ENCODE measurements around the gene TP53I13. TPM values are rescaled to one million over a fixed set of nuclear protein-coding genes. Genes with fewer than 3 reads are reported as not detected.

The TP53I13 gene
- total RNA-seq, 1 experiment from 2014 or later, result 28.1 TPM

GRCh38 chr17:29524692-29525091 lies 43.8 kb upstream of the TP53I13 start:
- Histone ChIP-seq H2AK5ac (ENCODE audit: insufficient read length, low read length) (no peak overlapping the region), H3T11ph (ENCODE audit: low read length) (no peak overlapping the region), H2BK120ac (ENCODE audit: low read depth, low read length, poor library complexity, severe bottlenecking) (no peak overlapping the region), H4K20me1 (ENCODE audit: control insufficient read depth, insufficient read depth, insufficient read length) (no peaks in the 10 kb centered on the region), H2BK5ac (ENCODE audit: insufficient read length, low read length) (no peak overlapping the region), H3K4ac (ENCODE audit: low read depth, low read length) (no peak overlapping the region), H3K79me2 (ENCODE audit: insufficient read depth, low read length) (no peaks in the 10 kb centered on the region), H4K5ac (ENCODE audit: insufficient read length, low read depth, low read length) (no peak overlapping the region), H3K27ac (ENCODE audit: insufficient read length, low read depth, low read length) (no peak overlapping the region), H3K23me2 (ENCODE audit: insufficient read length, low read depth, low read length, poor library complexity, severe bottlenecking) (no peaks in the 10 kb centered on the region), H2BK15ac (ENCODE audit: low read depth, low read length) (no peak overlapping the region), H3K4me1 (ENCODE audit: insufficient read depth, low read length) (no peaks in the 10 kb centered on the region), H3K79me1 (ENCODE audit: insufficient read depth, low read depth, low read length, poor library complexity, severe bottlenecking) (no peaks in the 10 kb centered on the region), H3K9me3 (ENCODE audit: control insufficient read depth, low read depth, low read length) (no peaks in the 10 kb centered on the region), H3K9ac (ENCODE audit: extremely low read depth, insufficient read length, low read length) (no peak overlapping the region), H2AFZ (ENCODE audit: low read length) (no peak overlapping the region), H3K23ac (ENCODE audit: insufficient read length, low read depth, low read length) (no peak overlapping the region), H2BK20ac (ENCODE audit: low read depth, low read length, poor library complexity, severe bottlenecking) (no peak overlapping the region), H3K4me2 (ENCODE audit: insufficient read depth, insufficient read length, low read length) (no peak overlapping the region), H2BK12ac (ENCODE audit: insufficient read length, low read depth, low read length) (no peak overlapping the region), H4K8ac (replicated peaks; ENCODE audit: insufficient read length, low read depth, low read length) (no peak overlapping the region), H3K14ac (ENCODE audit: insufficient read depth, low read length) (no peak overlapping the region), H3K56ac (ENCODE audit: insufficient read length, low read depth, low read length) (no peak overlapping the region), H3K18ac (ENCODE audit: insufficient read length, low read depth, low read length) (no peak overlapping the region), H3K27me3 (ENCODE audit: insufficient read depth, low read length) (no peaks in the 10 kb centered on the region), H4K91ac (ENCODE audit: insufficient read length, low read depth, low read length) (no peak overlapping the region)
- Mint-ChIP-seq H3K9me3 (no peaks in the 10 kb centered on the region), H3K27me3 (ENCODE audit: low read depth) (no peaks in the 10 kb centered on the region), H3K27ac (no peak overlapping the region), H3K4me1 (no peaks in the 10 kb centered on the region), H3K36me3 (ENCODE audit: insufficient read depth in 1 of 3, low read depth in 3 of 3) (peaks cover 12 to 71% (median 39%) of the 10 kb centered on the region in 3 experiments), H3K4me3 (no peak overlapping the region)
- no CpG with 5 or more reads among the region's 3 CpGs for WGBS (ENCODE audit: extremely low coverage, insufficient read length, low lambda C conversion rate)
- DNase-seq, result no peak
- TF ChIP-seq CTCF (conservative IDR thresholded peaks at IDR 0.05), result no peak

Measured in H9 (cell line).